HepG2 (cell line): ENCODE measurements around the gene GALNT18.

Experiments used
- ATF1 ChIP-seq: IDR thresholded peaks from 2 replicates; pipeline ENCODE4 v1.6.1; 2016; ENCODE audit warnings: mild to moderate bottlenecking, control low read depth
- CBX5 ChIP-seq: sonication (generic); formaldehyde crosslinking; IDR thresholded peaks from 2 replicates; pipeline ENCODE4 v1.4.0; 2020; ENCODE audit warnings: missing genetic modification reagents, borderline replicate concordance
- ETV6 ChIP-seq: sonication (generic); formaldehyde crosslinking; conservative IDR thresholded peaks from 2 replicates; pipeline ENCODE4 v1.4.0; 2020; ENCODE audit warnings: missing genetic modification reagents
- FOXM1 ChIP-seq: sonication (generic); formaldehyde crosslinking; IDR thresholded peaks from 2 replicates; pipeline ENCODE4 v1.5.0; 2020; ENCODE audit warnings: missing genetic modification reagents
- IRF1 ChIP-seq: sonication (generic); formaldehyde crosslinking; IDR thresholded peaks from 2 replicates; pipeline ENCODE4 v1.4.0; 2020; ENCODE audit warnings: low read depth, mild to moderate bottlenecking, missing genetic modification reagents
- NCOA2 ChIP-seq: sonication (generic); formaldehyde crosslinking; IDR thresholded peaks from 2 replicates; pipeline ENCODE4 v1.8.0; 2022; ENCODE audit warnings: inconsistent platforms
- NFATC3 ChIP-seq: sonication (generic); formaldehyde crosslinking; IDR thresholded peaks from 2 replicates; pipeline ENCODE4 v1.5.1; 2020; ENCODE audit warnings: mild to moderate bottlenecking, missing genetic modification reagents
- RAD21 ChIP-seq: fragments of 450-650 bp; formaldehyde crosslinking; IDR thresholded peaks from 2 replicates; pipeline ENCODE4 v1.5.0; 2020; ENCODE audit warnings: mild to moderate bottlenecking
- SRSF1 ChIP-seq: fragments of 200-400 bp; formaldehyde crosslinking; optimal IDR thresholded peaks from 2 replicates; pipeline ENCODE3; 2017; ENCODE audit warnings: mild to moderate bottlenecking, low read depth, low read length, moderate library complexity
- ZBTB10 ChIP-seq: sonication (generic); formaldehyde crosslinking; IDR thresholded peaks from 2 replicates; pipeline ENCODE4 v1.4.0; 2020; ENCODE audit warnings: missing genetic modification reagents, borderline replicate concordance
- ZNF512 ChIP-seq: sonication (generic); formaldehyde crosslinking; IDR thresholded peaks from 2 replicates; pipeline ENCODE4 v1.4.0; 2020; ENCODE audit warnings: mild to moderate bottlenecking, missing genetic modification reagents
- ZNF776 ChIP-seq: sonication (generic); formaldehyde crosslinking; IDR thresholded peaks from 2 replicates; pipeline ENCODE4 v1.4.0; 2020; ENCODE audit warnings: mild to moderate bottlenecking, missing genetic modification reagents

GRCh38 chr11:11563200-11563975 lies 58.4 kb downstream of the GALNT18 start:
- TF ChIP-seq RAD21 (CRISPR knock-in tag): no peak
- no peak for TF ChIP-seq NFATC3 (CRISPR knock-in tag)
- TF ChIP-seq IRF1 (CRISPR knock-in tag): no peak
- TF ChIP-seq ATF1 (CRISPR knock-in tag): no peak
- TF ChIP-seq ETV6: no peak
- TF ChIP-seq FOXM1 (CRISPR knock-in tag): no peak
- TF ChIP-seq SRSF1: no peak
- TF ChIP-seq ZBTB10 (CRISPR knock-in tag): no peak
- TF ChIP-seq CBX5: no peak
- no peak for TF ChIP-seq ZNF776 (CRISPR knock-in tag)
- TF ChIP-seq NCOA2 (CRISPR knock-in tag): no peak
- no peak for TF ChIP-seq ZNF512 (CRISPR knock-in tag)
